Measurements from ENCODE around the gene PFN3. TPM values are rescaled to one million over a fixed set of nuclear protein-coding genes. Genes with fewer than 3 reads are reported as not detected.
A peak's percentile ranks its signal among the peaks of the same experiment; 100 is the strongest.

PFN3 gene
- polyA plus RNA-seq, 1 of the 3 experiments (the other 2 are of a cell fraction): not detected

GRCh38 chr5:177447611-177448243 is 47.3 kb upstream of the PFN3 start (continued):
- TF ChIP-seq REST (IDR thresholded peaks at IDR 0.05; ENCODE audit: low read depth, low read length) (no peak), ZBTB33 (IDR thresholded peaks at IDR 0.05; ENCODE audit: borderline replicate concordance, low read depth) (0 out of 2 replicates have a peak, but pooled peaks have one; percentile 43), FOSL2 (IDR thresholded peaks at IDR 0.05; ENCODE audit: borderline replicate concordance, low read depth) (peak; percentile 89), USF2 (IDR thresholded peaks at IDR 0.05; ENCODE audit: borderline replicate concordance, low read depth, low read length) (no peak), USF1 (IDR thresholded peaks at IDR 0.05; ENCODE audit: borderline replicate concordance, low read depth) (0 out of 2 replicates have a peak, but pooled peaks have one; percentile 36), RXRA (IDR thresholded peaks at IDR 0.05; ENCODE audit: borderline replicate concordance, low read depth) (peak; percentile 98)

- Histone ChIP-seq H3K27me3 (ENCODE audit: insufficient read depth) (no peaks in the 10 kb centered on the region), H3K4me1 (ENCODE audit: control insufficient read depth in 1 of 2, insufficient read depth in 2 of 2, low read depth in 1 of 2, low read length in 1 of 2) (peaks cover 23 to 47% of the 10 kb centered on the region in 2 experiments), H3K9ac (peak overlapping the region; percentile 92), H3K36me3 (replicated peaks in 1 of 2; ENCODE audit: control insufficient read depth in 1 of 2, insufficient read depth in 2 of 2, low read length in 1 of 2) (peaks cover 5 to 14% of the 10 kb centered on the region in 2 experiments), H3K4me2 (peak overlapping the region; percentile 86), H3K27ac (ENCODE audit: low read depth in 2 of 2, low read length in 1 of 2) (peak overlapping the region; percentile 93 to 96), H2AFZ (ENCODE audit: low read depth) (no peak overlapping the region), H3K4me3 (ENCODE audit: low read depth in 2 of 2, low read length in 1 of 2) (peak overlapping the region; percentile 69 to 77), H3K9me3 (no peaks in the 10 kb centered on the region), H3K79me2 (ENCODE audit: insufficient read depth) (peaks cover 27% of the 10 kb centered on the region), H3K9me2 (no peaks in the 10 kb centered on the region), H3F3A (replicated peaks; ENCODE audit: insufficient read depth) (peaks cover 21% of the 10 kb centered on the region), H4K20me1 (ENCODE audit: insufficient read depth) (0 out of 2 replicates have a peak, but pooled peaks cover 9% of the 10 kb centered on the region)
- no peak for TF ChIP-seq USF2 (IDR thresholded peaks at IDR 0.05; ENCODE audit: borderline replicate concordance, low read depth, low read length)
- TF ChIP-seq MEF2A (IDR thresholded peaks at IDR 0.05; ENCODE audit: borderline replicate concordance, low read depth): no peak
- peak; percentile 66 for TF ChIP-seq CHD2 (IDR thresholded peaks at IDR 0.05; ENCODE audit: low read length, partially characterized antibody)
- no peak for TF ChIP-seq RAD21 (IDR thresholded peaks at IDR 0.05; ENCODE audit: low read length)
- TF ChIP-seq MAX (IDR thresholded peaks at IDR 0.05; ENCODE audit: low read depth): peak; percentile 70; the same call in 1 of the 2 replicates
- peak; percentile 69 for TF ChIP-seq MXI1 (IDR thresholded peaks at IDR 0.05; ENCODE audit: low read depth, low read length)
- ChIA-PET POLR2A (interaction anchor here (1.2 to 6.1 kb wide), 4 partner anchors 20 to 44 kb away, joined by 3 to 46 read pairs (median 4); partner anchors contain the start of gene GRK6), CTCF (interaction anchor here (0.7 to 15.5 kb wide), 14 partner anchors 8 to 144 kb away, joined by 3 to 318 read pairs (median 4); partner anchors contain the start of genes GRK6, PDLIM7, PFN3 and PRELID1)
- peak; percentile 90 for DNase-seq
- WGBS (ENCODE audit: low lambda C conversion rate): 9% methylated on average over 19 of the region's 52 CpGs
Measured at GRCh38 chr5:177447066-177447610, 46.7 kb upstream of the PFN3 start.
